Stimulated activated CD4-positive, alpha-beta T cell treated with anti-CD3 and anti-CD28 coated beads, TNF-alpha, amount 100 ng/mL, for 24 hours (primary cell): ENCODE data around the gene RCOR2.

Source experiments
- DNase-seq, 3 experiments: peaks; one replicate each; pipeline ENCODE4 v3.0.0-alpha.2; 2020; ENCODE audit warnings: low read depth in 3 of 3

RCOR2 gene

DNA sequence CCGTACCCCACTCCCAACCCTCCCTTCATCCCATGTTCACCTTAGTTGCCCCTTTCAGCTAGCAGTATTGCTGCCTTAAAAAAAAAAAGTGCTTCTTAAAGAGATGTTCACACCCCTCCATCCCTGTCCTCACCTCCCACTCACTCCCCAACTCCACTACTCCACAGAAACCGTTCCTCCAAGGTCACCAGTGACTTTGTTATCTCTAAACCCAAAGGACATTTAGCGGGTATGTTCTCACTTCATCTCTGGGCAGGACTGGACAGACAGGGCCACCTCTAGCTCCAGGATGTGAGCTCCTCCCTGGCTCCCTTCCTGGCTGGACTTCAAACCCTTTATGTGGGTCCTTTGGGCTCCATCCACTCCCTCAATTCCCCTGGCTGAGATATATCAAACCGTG is 6.4 kb upstream of the RCOR2 start:
- DNase-seq, result no peak

GRCh38 chr11:63922673-63923192 is 5.8 kb upstream of the RCOR2 start:
- DNase-seq, result no peak

DNA sequence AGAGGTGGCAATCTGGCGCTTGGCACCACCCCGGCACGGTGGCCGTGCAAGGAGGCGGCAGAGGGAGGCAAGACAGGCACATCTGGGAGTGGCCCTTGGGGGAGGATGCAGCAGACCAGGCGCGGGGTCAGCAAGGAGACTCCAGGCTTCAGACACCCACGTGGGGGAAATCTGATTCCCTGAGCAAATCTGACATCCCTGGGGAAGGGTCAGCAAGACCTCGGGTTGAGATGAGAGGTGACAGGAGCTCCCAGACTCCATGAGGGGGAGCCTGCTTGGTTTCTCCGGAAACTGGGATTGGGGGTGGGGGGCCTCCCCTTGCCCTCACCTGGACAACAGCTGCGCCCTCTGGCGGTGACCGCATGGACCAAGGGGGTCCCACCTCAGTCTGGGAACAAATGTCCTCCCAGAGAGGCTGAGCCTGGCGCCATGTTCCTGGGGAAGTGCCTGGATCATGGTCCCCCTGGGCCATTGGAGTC is 4.0 kb upstream of the RCOR2 start:
- peak in 1 of 3 experiments; percentile 34 for DNase-seq

GRCh38 chr11:63920126-63920938 is 3.4 kb upstream of the RCOR2 start:
- no peak for DNase-seq

DNA sequence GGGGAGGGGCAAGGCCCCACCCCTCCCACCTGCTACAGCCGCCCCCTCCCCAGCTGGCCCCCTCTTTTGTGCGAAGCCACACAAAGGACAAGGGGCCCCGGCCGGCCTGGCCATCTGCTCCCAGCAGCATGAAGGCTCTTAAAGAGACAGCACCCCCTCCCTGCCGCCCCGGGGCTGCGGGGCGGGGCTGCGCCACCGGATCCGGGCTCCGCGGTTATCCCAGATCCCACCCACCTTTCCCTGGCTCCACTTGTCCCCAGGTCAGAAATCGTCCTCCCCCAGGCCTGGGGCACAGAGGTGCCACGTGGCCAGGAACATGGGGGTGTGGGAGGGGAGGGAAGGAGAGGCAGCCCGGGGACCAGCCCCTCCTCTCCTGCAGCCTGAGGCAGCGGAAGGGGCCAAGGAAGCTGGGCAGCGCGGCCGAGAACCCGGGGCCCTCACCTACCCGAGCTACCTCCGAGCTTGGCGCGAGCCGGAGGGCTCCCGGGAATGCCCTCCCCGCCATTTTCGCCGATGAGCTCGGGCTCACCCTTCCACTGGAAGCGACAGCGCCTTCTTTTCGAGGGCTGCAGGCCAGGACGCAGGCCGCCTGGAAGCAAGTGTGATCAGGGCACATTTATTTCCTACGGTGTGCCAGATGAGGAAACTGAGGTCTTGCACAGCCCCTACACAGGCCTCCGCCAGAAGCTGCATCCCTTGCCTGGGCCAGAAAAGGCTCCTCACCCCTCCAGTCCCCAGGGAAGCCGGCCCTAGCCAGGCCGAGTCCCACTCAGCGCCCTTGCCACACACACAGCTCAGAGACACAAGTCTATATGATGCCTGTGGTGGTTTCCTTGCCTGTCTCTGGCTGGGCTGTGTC is 2.5 kb upstream of the RCOR2 start:
- no peak for DNase-seq

DNA sequence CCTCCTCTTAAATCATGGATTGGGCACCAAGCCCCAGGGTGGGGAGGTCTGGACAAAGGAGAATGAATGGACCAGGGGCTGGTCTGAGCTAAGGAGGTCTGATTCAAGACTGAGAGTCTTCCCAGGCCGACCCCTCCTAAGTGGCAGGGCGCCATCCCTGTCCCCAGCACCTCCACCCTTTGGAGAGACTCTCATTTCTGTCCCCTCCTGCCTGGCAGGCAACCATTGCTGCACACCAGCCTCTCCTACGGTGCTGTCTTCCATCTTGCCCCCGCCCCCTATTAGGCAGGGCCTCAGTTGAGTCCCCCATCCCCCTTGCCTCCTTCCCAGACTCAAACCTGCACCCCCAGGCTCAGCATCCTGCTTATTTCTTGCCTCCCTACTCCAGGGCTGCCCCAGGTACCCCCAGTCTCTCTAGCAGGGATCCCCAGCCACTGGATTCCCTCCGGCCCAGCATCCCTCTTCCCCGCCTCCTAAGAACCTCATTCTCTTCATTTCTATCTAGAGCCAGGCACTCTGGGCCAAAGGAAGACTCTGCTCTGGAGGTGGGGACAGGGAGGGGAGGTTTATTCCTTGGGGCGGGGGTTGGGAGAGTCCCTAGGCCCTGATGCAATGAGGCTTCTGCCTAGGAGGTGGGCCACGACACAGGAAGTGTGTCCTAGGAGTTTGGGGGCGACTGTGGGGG is 1.7 kb upstream of the RCOR2 start:
- DNase-seq, result no peak

DNA sequence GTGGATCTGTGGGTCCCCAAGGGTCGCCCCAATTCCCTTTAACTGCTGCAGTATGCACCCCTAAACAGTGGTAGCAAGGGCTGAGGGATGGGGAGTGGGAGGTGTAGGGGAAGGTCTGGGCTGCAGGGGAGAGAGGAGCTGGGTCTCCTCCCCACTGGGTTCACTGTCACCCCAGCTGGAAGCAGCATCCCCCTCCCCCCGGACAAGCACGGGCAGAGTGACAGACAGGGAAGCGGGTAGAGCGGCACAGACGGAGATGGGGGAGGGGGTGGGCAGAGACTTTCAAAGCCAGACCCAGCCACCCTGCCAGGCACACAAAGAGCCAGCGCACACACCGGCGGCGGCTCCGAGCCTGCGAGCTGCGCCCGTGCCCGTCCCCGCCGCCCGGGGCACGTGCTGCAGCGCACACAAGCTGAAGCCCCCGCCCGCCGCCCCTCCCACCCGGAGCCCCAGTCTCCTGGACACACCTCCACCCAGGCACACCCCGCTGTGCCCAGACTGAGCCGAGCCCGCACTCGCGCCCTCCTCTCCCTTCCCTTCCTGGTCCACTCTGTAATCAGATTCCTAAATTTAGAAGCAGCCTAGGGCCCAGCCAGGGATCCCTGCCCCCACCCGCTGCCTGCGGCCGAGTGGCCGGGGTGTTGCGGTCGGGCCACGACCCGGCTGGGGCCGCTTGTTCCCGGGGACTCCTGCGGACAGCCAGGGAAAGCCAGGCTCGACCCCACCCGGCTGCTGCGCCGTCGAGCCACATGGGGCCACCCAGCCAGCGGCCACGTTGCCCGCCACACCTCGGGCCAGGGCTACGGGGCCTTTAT is 935 bp upstream of the RCOR2 start:
- no peak for DNase-seq

DNA sequence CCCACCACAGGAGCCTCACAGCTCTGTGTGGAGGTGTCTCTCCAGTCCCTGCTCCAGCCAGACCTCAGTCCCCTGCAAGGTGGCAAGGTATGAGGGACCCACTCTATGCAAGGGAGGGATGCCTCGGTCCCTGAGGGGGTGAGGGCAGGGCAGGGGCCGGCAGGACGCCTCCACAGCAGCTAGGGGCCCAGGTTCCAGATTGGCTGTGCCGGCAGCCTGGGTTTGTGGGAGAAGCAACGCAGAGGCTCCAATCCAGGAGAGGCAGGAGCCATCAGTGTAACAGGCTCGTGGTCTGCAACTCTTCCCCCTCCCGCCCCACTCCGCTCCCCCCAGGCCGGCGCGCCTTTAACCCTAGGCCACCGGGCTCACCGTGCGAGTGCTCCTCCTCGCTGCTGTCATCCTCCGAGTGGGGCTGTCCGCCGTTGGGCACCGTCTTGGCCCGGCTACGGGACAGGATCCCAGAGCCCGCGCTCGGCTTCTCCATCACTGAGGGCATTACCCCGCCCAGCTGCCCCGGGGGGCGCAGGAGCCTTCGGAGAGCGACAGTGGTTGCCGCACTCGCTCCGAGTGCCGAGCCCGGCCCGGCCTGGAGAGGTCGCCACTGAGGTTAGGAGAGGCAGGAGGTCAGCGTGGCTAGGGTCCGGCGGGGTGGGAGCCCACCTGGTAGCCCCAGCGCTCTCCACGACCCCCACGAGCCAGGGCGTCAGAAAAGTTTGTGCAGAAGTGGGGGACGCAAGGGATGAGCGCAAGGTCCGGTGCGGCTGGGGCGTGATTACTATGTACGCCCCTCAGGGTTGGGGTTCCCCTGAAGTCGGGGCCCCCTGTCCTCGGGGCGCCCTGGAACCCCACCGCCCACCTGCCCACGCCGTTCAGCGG is 765 bp downstream of the RCOR2 start:
- peak in 1 of 3 experiments; percentile 32 for DNase-seq

- DNase-seq, result no peak
Observed at GRCh38 chr11:63914896-63915691, 1.9 kb downstream of the RCOR2 start.

DNA sequence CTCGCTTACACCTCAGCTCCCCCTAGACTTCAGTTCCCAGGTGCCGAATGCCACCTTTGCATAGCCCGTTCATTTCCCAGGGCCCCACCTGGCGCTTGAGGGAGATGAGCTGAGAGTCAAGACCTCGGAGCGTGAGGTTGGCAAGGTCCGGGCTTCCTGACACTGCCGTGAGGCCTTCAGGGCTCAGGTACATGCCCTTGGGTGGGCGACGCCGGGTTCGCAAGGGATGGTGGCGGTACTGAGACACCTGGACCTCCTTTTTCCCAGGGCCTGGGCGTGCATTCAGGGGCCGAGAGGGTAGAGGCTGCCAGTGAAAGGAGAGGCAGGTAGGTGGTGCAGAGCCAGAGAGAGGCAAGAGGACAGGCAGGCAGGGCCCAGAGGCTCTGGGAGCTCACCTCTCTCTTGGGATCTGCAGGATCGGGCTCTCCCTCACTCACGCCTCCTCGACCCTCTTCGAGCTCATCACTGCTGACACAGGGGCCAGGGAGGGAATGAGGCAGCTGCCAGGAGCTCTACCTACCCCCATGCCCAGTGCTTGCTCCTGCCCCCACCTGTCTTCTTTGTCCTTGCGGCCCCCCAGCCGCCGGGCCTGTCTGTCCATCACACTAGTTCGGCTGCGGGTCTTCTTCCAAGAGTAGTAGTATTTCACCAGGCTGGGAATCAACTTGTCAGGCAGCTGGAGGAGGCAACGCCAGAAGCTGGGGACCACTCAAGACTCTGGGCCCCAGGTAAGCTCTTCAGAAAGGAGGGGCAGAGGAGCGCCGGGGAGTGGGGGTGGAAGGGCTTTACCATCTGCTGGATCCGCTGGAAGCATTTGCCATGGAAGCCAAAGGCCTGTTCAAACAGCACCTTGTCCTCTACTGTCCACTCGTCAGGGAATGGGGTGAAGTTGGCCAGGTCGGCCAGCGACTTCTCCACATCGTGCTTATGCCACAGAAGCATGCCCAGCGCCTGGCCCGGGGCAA is 2.8 kb downstream of the RCOR2 start:
- no peak for DNase-seq

DNA sequence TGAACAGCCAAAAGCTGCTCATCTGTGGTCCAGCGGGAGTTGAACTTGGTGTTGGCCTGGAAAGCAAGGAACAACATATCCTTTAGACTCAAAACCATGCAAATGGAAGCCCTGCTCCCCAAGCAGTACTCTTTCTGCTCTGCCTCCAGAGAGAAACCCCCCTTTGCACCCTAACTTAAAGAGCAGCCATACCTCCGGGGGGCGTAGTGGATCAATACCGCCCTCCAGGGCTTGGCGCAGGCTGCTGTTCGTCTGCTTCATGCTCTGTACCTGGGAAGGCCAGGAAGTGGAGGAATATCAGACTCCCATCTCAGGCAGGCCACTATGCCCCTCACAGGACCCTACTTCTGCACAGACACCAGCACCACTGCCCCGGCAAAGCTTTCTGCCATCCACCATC is 4.3 kb downstream of the RCOR2 start:
- DNase-seq, result no peak

- DNase-seq, result no peak
Observed at GRCh38 chr11:63911876-63912275, 5.1 kb downstream of the RCOR2 start.

- no peak for DNase-seq
Observed at GRCh38 chr11:63911440-63911839, 5.5 kb downstream of the RCOR2 start.

DNA sequence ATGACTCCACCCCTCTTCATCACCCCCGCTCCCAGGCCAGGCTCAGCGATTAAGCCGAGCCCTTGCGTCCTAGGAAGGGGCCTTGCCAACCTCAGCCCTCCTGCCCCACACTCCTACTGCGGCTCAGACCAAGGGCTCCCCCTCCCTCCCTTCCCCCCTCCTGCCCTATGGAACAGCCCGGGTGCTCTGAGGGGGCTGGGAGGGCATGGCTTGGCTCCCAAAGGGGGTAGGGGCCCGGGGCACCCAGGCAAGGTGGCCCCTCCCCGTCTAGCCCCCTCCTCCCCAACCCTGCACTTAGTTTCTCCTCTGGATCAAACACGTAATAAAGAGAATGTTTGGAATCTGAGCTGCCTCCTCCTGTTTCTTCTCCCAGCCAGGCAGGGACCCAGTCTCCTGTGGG is 6.3 kb downstream of the RCOR2 start:
- no peak for DNase-seq

DNA sequence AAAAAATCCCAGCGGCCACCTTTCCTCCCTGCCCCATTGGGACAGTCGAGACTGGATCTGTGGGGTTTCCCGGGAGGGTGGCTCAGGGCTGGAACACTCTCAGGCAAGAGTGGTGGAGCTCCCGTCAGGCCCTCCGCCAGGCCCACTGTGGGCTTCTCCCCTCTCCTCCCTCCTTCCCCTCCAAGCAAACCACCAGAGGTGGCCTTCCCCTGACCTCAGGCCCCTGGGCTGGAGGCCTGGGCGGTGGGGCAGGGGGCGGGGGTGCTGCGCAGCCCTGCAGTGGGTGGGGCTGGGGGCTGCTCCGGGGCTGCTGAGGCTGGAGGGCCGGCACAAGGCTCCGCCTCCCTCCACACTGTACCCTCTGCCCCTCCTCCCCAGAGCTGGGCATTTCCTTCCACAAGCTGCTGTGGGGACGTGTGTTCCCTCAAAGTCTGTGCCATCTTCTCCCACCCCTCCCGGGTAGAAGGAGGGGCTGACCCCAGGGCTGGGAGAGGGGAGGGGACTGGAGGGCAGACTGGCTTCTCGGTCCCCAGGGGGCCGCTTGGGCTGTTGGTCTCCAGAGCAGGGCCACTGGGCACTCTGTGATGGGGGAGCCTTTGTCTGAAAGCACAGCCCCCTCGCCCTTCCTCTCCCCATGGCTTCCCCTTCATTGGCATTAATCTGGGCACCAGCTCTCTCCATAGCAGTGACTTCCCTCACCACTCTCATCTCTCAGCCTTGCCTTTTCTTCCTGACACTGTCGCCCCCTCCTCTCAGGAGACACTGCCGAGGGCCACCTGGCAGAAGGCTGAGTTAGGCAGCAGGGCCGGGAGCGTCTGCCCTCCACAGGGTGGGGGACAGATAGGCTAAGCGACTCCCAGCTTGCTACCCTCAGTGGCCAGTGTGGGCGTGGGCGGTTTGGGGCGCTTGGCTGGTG is 7.1 kb downstream of the RCOR2 start:
- no peak for DNase-seq

GRCh38 chr11:63908631-63909401 is 8.1 kb downstream of the RCOR2 start:
- no peak for DNase-seq
